ENCODE measurements around the gene SORCS2. TPM values are rescaled to one million over a fixed set of nuclear protein-coding genes. Genes with fewer than 3 reads are reported as not detected.

SORCS2 gene
- total and polyA plus RNA-seq, 2 of the 4 experiments (the other 2 are of a cell fraction) = 0.36 to 0.62 TPM

DNA sequence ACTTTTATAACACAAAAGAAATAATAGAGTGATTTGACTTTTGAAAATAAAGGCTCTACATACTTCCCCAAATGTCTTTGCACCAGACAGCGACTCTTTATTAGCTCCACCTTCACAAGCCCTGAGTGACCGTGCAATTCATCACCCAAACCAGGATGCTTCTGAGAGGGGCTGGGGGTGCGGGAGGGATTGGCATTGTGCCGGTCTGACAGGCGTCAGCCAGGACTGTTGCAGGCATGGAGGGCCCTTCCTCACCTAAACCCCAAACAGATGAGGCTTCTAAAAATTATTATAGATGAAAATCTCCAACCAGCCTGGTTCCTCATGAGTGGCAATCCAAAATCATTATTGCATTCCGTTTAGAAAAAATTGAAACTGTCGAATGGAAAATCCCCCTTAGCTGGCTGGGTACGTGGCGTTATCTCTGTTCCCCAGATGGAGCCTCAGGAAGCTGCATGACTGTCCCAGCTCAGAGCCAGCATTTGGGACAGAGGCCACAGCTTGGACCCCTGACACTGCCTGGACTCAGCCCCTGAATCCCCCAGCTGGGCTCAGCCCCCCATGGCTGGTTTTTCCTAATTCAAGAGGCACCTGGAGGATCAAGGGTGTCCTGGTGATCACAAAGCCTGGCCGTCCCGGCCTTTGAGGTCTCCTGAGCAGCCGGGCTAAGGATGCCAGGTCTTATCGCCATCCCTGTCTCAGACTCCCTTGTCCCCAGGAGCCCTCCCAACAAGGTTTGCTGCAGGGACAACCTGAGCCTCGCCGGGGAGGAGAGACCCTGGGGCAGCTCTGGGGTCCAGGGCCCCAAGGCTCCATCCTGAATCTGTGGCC lies 60.4 kb downstream of the SORCS2 start (continued):
- no peak for TF ChIP-seq FOS (IDR thresholded peaks at IDR 0.05; ENCODE audit: low read depth, low read length)

DNA sequence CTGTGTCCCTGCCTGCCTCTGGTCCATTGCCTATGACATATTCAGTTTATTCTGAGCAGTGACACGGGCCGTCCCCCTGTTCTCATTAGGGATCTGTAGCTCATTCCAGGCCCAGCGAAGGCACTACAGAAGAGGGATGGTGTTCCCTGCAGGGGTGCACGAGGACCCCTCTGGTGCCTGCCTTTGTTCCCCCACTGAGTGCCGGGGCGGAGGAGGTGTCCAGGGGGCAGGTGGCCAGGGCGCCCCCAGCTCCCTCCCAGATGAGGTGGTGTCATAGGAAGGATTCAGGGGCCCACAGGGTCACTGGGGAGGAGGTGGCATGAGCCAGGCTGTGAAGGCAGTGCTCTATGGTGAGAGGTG lies 61.0 kb downstream of the SORCS2 start:
- Histone ChIP-seq H3K4me2 (ENCODE audit: low read depth, low read length) (no peak overlapping the region), H2AK9ac (replicated peaks; ENCODE audit: low read depth, low read length, poor library complexity) (no peak overlapping the region), H3K14ac (replicated peaks; ENCODE audit: low read depth, low read length) (no peak overlapping the region), H2BK20ac (ENCODE audit: low read depth, low read length) (no peak overlapping the region), H3K27me3 (ENCODE audit: control insufficient read depth, insufficient read depth, low read length) (peaks cover 60% of the 10 kb centered on the region), H2BK5ac (ENCODE audit: low read depth, low read length, poor library complexity, severe bottlenecking) (no peak overlapping the region), H3K9me1 (ENCODE audit: insufficient read depth, low read length) (no peaks in the 10 kb centered on the region), H3K9me3 (ENCODE audit: control insufficient read depth, insufficient read depth, low read length) (peaks cover 8% of the 10 kb centered on the region; the same call in 1 of the 2 replicates), H3K79me1 (ENCODE audit: low read depth in 1 of 2, low read length in 2 of 2) (no peaks in the 10 kb centered on the region), H3K18ac (ENCODE audit: low read depth, low read length) (no peak overlapping the region), H3K23ac (ENCODE audit: low read depth, low read length) (no peak overlapping the region), H2BK15ac (ENCODE audit: low read depth, low read length) (no peak overlapping the region), H3K9ac (ENCODE audit: low read depth, low read length) (no peak overlapping the region), H2BK120ac (ENCODE audit: low read depth, low read length) (no peak overlapping the region), H4K5ac (ENCODE audit: low read depth, low read length) (no peak overlapping the region), H3K4ac (ENCODE audit: low read depth, low read length) (no peak overlapping the region), H4K20me1 (ENCODE audit: insufficient read depth, low read length) (no peaks in the 10 kb centered on the region), H4K91ac (ENCODE audit: insufficient read depth, low read depth, low read length) (no peak overlapping the region), H3K56ac (ENCODE audit: extremely low read depth, insufficient read depth, low read length) (no peak overlapping the region), H3K27ac (ENCODE audit: insufficient read depth, low read length) (no peak overlapping the region), H2AFZ (replicated peaks; ENCODE audit: low read length, poor library complexity) (no peak overlapping the region), H3K4me1 (ENCODE audit: control insufficient read depth, insufficient read depth, low read length) (no peaks in the 10 kb centered on the region), H3K36me3 (ENCODE audit: control insufficient read depth, insufficient read depth, low read length) (no peaks in the 10 kb centered on the region), H2AK5ac (ENCODE audit: low read depth, low read length) (no peak overlapping the region), H3K4me3 (ENCODE audit: insufficient read depth, low read depth, low read length) (no peak overlapping the region), H4K8ac (ENCODE audit: low read depth in 2 of 2, low read length in 2 of 2) (no peak overlapping the region)
- ChIA-PET POLR2A (ENCODE audit: unreplicated experiment) (no interaction called here), CTCF (interaction anchor here (0.5 kb wide), 1 partner anchor 279 kb away, joined by 3 read pairs; no protein-coding TSS in a partner anchor)
- TF ChIP-seq POLR2A (IDR thresholded peaks at IDR 0.05; ENCODE audit: low read depth, low read length) (no peak), MAFK (IDR thresholded peaks at IDR 0.05; ENCODE audit: low read depth, low read length) (no peak), RCOR1 (IDR thresholded peaks at IDR 0.05; ENCODE audit: insufficient replicate concordance, low read length) (no peak), SMC3 (IDR thresholded peaks at IDR 0.05; ENCODE audit: low read depth, low read length) (no peak), CEBPB (IDR thresholded peaks at IDR 0.05; ENCODE audit: low read depth, low read length) (no peak)
- in situ Hi-C loops (cut with MboI; ENCODE audit: low sequenced_read_pairs) = no loop called here
- BruUV-seq (replicated peaks) = no TSS peak
- no peak for ATAC-seq (ENCODE audit: low read depth)
- intact Hi-C loops (cut with micrococcal nuclease) = no loop called here
- DNase-seq = no peak
- dilution Hi-C loops (cut with HindIII; ENCODE audit: low sequenced_read_pairs, unreplicated experiment) = no loop called here
- 79% methylated on average over 2 of the region's 7 CpGs; no CpG with 5 or more reads in 1 of the 2 experiments for WGBS, 2 experiments (ENCODE audit: extremely low coverage in 2 of 2, insufficient read length in 1 of 2)
